Transverse colon (tissue), 4 donors: ENCODE data around the gene RAPGEF6. TPM values are rescaled to one million over a fixed set of nuclear protein-coding genes. Genes with fewer than 3 reads are reported as not detected.

Source experiments
- DNase-seq: peaks from one replicate; pipeline ENCODE4 v3.0.0-alpha.2; 2019
- H3K27ac ChIP-seq, 4 donors: fragments of 200-600 bp; sonication (generic); 2 replicates each; pipeline ENCODE4 v1.5.1; 2016 to 2018; ENCODE audit warnings: inconsistent platforms in 4 of 4
- H3K27me3 ChIP-seq: fragments of 200-600 bp; sonication (generic); 2 replicates; pipeline ENCODE4 v1.5.1; 2017; ENCODE audit warnings: inconsistent platforms
- H3K36me3 ChIP-seq, 4 donors: fragments of 200-600 bp; sonication (generic); 2 replicates each; pipeline ENCODE4 v1.5.1; 2017 to 2019; ENCODE audit warnings: inconsistent platforms in 4 of 4
- H3K4me1 ChIP-seq, 4 donors: fragments of 200-600 bp; sonication (generic); 2 replicates each; pipeline ENCODE4 v1.5.1; 2017 to 2020; ENCODE audit warnings: inconsistent platforms in 4 of 4
- H3K4me3 ChIP-seq, 4 donors: fragments of 200-600 bp; sonication (generic); 1 replicate in 1 of 4; 2 replicates in 3 of 4; pipeline versions ENCODE4 v1.5.1 to v1.6.1; 2017 to 2019; ENCODE audit warnings: inconsistent platforms in 4 of 4
- H3K9me3 ChIP-seq, 2 donors: fragments of 200-600 bp; sonication (generic); 2 replicates each; pipeline ENCODE4 v1.5.1; 2017 to 2019; ENCODE audit warnings: inconsistent platforms in 2 of 2
- CTCF ChIP-seq, 5 experiments: fragments of 200-600 bp in 3 of 5; fragments of 450-650 bp in 2 of 5; sonication (generic) in 3 of 5; IDR thresholded peaks; 1 replicate in 2 of 5; 2 replicates in 3 of 5; pipeline ENCODE4 v1.5.1; 2016 to 2017; ENCODE audit warnings: antibody characterized with exemption in 5 of 5, inconsistent platforms in 3 of 5, mild to moderate bottlenecking in 2 of 5, moderate library complexity in 1 of 5
- EP300 ChIP-seq: sonication (generic); formaldehyde crosslinking; IDR thresholded peaks from one replicate; pipeline ENCODE4 v1.6.1; 2017; ENCODE audit warnings: antibody characterized with exemption, low read depth
- POLR2A ChIP-seq: fragments of 450-650 bp; IDR thresholded peaks from one replicate; pipeline ENCODE4 v1.6.1; 2016; ENCODE audit warnings: antibody characterized with exemption, mild to moderate bottlenecking, moderate library complexity
- POLR2AphosphoS5 ChIP-seq, 3 donors: sonication (generic); formaldehyde crosslinking; IDR thresholded peaks; one replicate each; pipeline ENCODE4 v1.6.1; 2016; ENCODE audit warnings: antibody characterized with exemption in 3 of 3
- WGBS, 2 donors: methylation state at CpG; one replicate each; pipeline ENCODE4 v1.1.5; 2018; ENCODE audit warnings: low coverage in 1 of 2; 5-methylcytosine and 5-hydroxymethylcytosine counted together
- in situ Hi-C, 4 donors: fragments of 200-750 bp; cut with MboI; loops; one replicate each; pipeline versions ENCODE4 v1.15.0 to v1.15.1; 2017; ENCODE audit warnings: low sequenced_read_pairs in 3 of 4, low pct_ligation_motif_present in 1 of 4, low pct_unique_long_range_greater_than_20kb in 1 of 4
- intact Hi-C: fragments of 100-400 bp; cut with DNase I; formaldehyde crosslinking; loops from one replicate; pipeline ENCODE4 v1.15.1; 2023; ENCODE audit warnings: low total_unique reads
- total RNA-seq, 4 donors: library from RNA; depleted of rRNA; stranded (reverse); fragments of >200 nt; gene quantifications; one replicate each; pipeline ENCODE4 v1.1.0, GENCODE V29; 2016

The RAPGEF6 gene
- total RNA-seq, 4 donors from 2014 or later = 21.3 to 40.3 (median 35.9) TPM

- Histone ChIP-seq H3K27me3 (no peaks in the 10 kb centered on the region), H3K9me3 (no peaks in the 10 kb centered on the region), H3K4me3 (no peak overlapping the region), H3K36me3 (peaks cover 0 to 31% (median 14%) of the 10 kb centered on the region in 4 donors), H3K4me1 (peaks cover 0 to 3% (median 0%) of the 10 kb centered on the region in 4 donors), H3K27ac (peak overlapping the region in 2 of 4 donors; percentile 13)
- no peak for TF ChIP-seq CTCF (IDR thresholded peaks at IDR 0.05)
- TF ChIP-seq POLR2A = no peak
- no peak for TF ChIP-seq EP300
- no peak for TF ChIP-seq POLR2AphosphoS5 (IDR thresholded peaks at IDR 0.05)
- intact Hi-C loops (no loop called here), in situ Hi-C loops (loop anchor here in 1 of 4 donors (25.0 kb wide), 1 partner anchor 576 kb away; the partner anchor contains the start of gene ACSL6)
- no peak for DNase-seq
- 79 to 100% methylated on average over 2 of the region's 2 CpGs for WGBS, 2 donors
Measured at GRCh38 chr5:131436081-131436480, 198.9 kb downstream of the RAPGEF6 start.

- in situ Hi-C loops = loop anchor here in 1 of 4 donors (25.0 kb wide), 1 partner anchor 579 kb away; the partner anchor contains the start of gene ACSL6
- Histone ChIP-seq H3K27me3 (no peaks in the 10 kb centered on the region), H3K9me3 (no peaks in the 10 kb centered on the region), H3K4me1 (peaks cover 0 to 3% (median 0%) of the 10 kb centered on the region in 4 donors), H3K36me3 (peaks cover 0 to 34% (median 13%) of the 10 kb centered on the region in 4 donors), H3K4me3 (no peak overlapping the region), H3K27ac (no peak overlapping the region)
- intact Hi-C loops = no loop called here
- no peak for DNase-seq
- TF ChIP-seq EP300 (no peak), POLR2A (no peak), CTCF (IDR thresholded peaks at IDR 0.05) (no peak), POLR2AphosphoS5 (IDR thresholded peaks at IDR 0.05) (no peak)
- WGBS, 2 donors = 100% methylated on average over 1 of the region's 1 CpG; no CpG with 5 or more reads in 1 of the 2 donors
Measured at GRCh38 chr5:131433109-131433508, 201.9 kb downstream of the RAPGEF6 start.

GRCh38 chr5:131431794-131432193 is 203.2 kb downstream of the RAPGEF6 start:
- Histone ChIP-seq H3K27me3 (no peaks in the 10 kb centered on the region), H3K9me3 (no peaks in the 10 kb centered on the region), H3K4me1 (peaks cover 0 to 3% (median 0%) of the 10 kb centered on the region in 4 donors), H3K4me3 (no peak overlapping the region), H3K27ac (no peak overlapping the region), H3K36me3 (peaks cover 0 to 34% (median 15%) of the 10 kb centered on the region in 4 donors)
- TF ChIP-seq POLR2AphosphoS5 (IDR thresholded peaks at IDR 0.05) = no peak
- TF ChIP-seq EP300 = no peak
- TF ChIP-seq POLR2A = no peak
- no peak for TF ChIP-seq CTCF (IDR thresholded peaks at IDR 0.05)
- DNase-seq = no peak
- 84 to 88% methylated on average over 2 of the region's 2 CpGs for WGBS, 2 donors
- in situ Hi-C loops (loop anchor here in 1 of 4 donors (25.0 kb wide), 1 partner anchor 581 kb away; the partner anchor contains the start of gene ACSL6), intact Hi-C loops (no loop called here)

- peaks cover 0 to 1% (median 0%) of the 10 kb centered on the region in 4 donors for H3K4me1 ChIP-seq
- DNase-seq = no peak
- in situ Hi-C loops (loop anchor here in 1 of 4 donors (25.0 kb wide), 1 partner anchor 582 kb away; the partner anchor contains the start of gene ACSL6), intact Hi-C loops (no loop called here)
- H3K9me3 ChIP-seq = no peaks in the 10 kb centered on the region
- no peak overlapping the region for H3K27ac ChIP-seq
- peaks cover 0 to 42% (median 15%) of the 10 kb centered on the region in 4 donors for H3K36me3 ChIP-seq
- H3K27me3 ChIP-seq = no peaks in the 10 kb centered on the region
- 71% methylated on average over 1 of the region's 1 CpG; no CpG with 5 or more reads in 1 of the 2 donors for WGBS, 2 donors
- H3K4me3 ChIP-seq = no peak overlapping the region
- TF ChIP-seq CTCF (IDR thresholded peaks at IDR 0.05) (no peak), POLR2AphosphoS5 (IDR thresholded peaks at IDR 0.05) (no peak), POLR2A (no peak), EP300 (no peak)
Measured at GRCh38 chr5:131430794-131431193, 204.2 kb downstream of the RAPGEF6 start.
